ENCODE results near the gene MIEN1.

DNA sequence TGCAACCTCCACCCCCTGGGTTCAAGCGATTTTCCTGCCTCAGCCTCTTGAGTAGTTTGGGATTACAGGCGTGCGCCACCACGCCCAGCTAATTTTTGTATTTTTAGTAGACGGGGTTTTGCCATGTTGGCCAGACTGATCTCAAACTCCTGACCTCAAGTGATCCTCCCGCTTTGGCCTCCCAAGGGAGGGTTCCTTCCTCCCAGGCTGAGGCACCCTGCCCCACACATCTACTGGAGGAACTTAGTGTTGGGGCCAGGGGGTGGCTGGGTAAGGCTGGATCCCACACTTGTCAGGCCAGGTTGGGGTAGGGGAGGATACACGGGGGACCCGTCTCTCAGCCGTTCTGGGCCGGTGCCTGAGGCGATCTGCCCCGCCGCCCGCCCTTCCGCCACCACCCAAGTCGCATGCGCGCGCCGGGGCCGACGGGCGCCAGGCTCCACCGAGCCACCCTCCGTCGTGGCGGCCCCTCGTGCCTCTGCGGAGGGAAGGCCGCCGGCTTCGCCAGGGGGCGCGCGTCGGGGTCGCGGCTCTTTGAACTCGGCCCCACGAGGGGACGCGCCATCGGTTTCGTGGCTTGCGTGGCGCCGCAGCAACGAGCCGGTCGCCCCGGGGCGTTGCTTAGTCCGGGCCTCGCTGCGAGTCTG lies 23.3 kb upstream of the MIEN1 start:
- TF ChIP-seq SUZ12 (IDR thresholded peaks at IDR 0.05; ENCODE audit: extremely low read depth, insufficient read depth, insufficient read length) (no peak), ZNF274 (IDR thresholded peaks at IDR 0.05; ENCODE audit: low read depth, low read length) (no peak), YY1 (IDR thresholded peaks at IDR 0.05; ENCODE audit: insufficient read depth, insufficient read length) (no peak)
